Neural progenitor cell (in vitro differentiated cells): ENCODE data around the gene KIAA0232. TPM values are rescaled to one million over a fixed set of nuclear protein-coding genes. Genes with fewer than 3 reads are reported as not detected.
A peak's percentile ranks its signal among the peaks of the same experiment; 100 is the strongest.

Experiments used
- DNase-seq: peaks from one replicate; pipeline ENCODE4 v3.0.0-alpha.2; 2016; ENCODE audit warnings: low spot score
- H2AFZ ChIP-seq: fragments of 200-600 bp; sonication (generic); replicated peaks from 2 replicates; pipeline ENCODE4 v1.6.1; 2016; ENCODE audit warnings: antibody characterized with exemption
- H3F3A ChIP-seq: fragments of 200-600 bp; sonication (generic); 2 replicates; pipeline ENCODE4 v1.6.1; 2016; ENCODE audit warnings: antibody characterized with exemption, low read depth
- H3K27ac ChIP-seq: fragments of 200-600 bp; sonication (generic); 2 replicates; pipeline ENCODE4 v1.5.1; 2016; ENCODE audit warnings: mild to moderate bottlenecking
- H3K27me3 ChIP-seq: fragments of 200-600 bp; sonication (generic); 2 replicates; pipeline ENCODE4 v1.6.1; 2016; ENCODE audit warnings: mild to moderate bottlenecking, moderate library complexity
- H3K36me3 ChIP-seq: fragments of 200-600 bp; sonication (generic); 2 replicates; pipeline ENCODE4 v1.5.1; 2016
- H3K4me1 ChIP-seq: fragments of 200-600 bp; sonication (generic); 2 replicates; pipeline ENCODE4 v1.6.1; 2016; ENCODE audit warnings: mixed run types
- H3K4me2 ChIP-seq: fragments of 200-600 bp; sonication (generic); 2 replicates; pipeline ENCODE4 v1.6.1; 2016
- H3K4me3 ChIP-seq: fragments of 200-600 bp; sonication (generic); 2 replicates; pipeline ENCODE4 v1.5.1; 2016
- H3K79me2 ChIP-seq: fragments of 200-600 bp; sonication (generic); 2 replicates; pipeline ENCODE4 v1.6.1; 2016; ENCODE audit warnings: low read depth
- H3K9ac ChIP-seq: fragments of 200-600 bp; sonication (generic); 2 replicates; pipeline ENCODE4 v1.6.1; 2016
- H3K9me3 ChIP-seq: fragments of 200-600 bp; sonication (generic); 2 replicates; pipeline ENCODE4 v1.5.1; 2016; ENCODE audit warnings: low read depth
- H4K20me1 ChIP-seq: fragments of 200-600 bp; sonication (generic); 2 replicates; pipeline ENCODE4 v1.6.1; 2016; ENCODE audit warnings: low read depth
- H3K27ac Mint-ChIP-seq: 3 replicates; pipeline ENCODE4 v1.8.0; 2021; ENCODE audit warnings: mixed read lengths
- H3K27me3 Mint-ChIP-seq: 2 replicates; pipeline ENCODE4 v1.8.0; 2022; ENCODE audit warnings: low read depth, mild to moderate bottlenecking, inconsistent platforms, moderate library complexity, mixed read lengths; ENCODE audit not compliant: insufficient read depth
- H3K36me3 Mint-ChIP-seq: 3 replicates; pipeline ENCODE4 v1.8.0; 2021; ENCODE audit warnings: mixed read lengths
- H3K4me1 Mint-ChIP-seq: 3 replicates; pipeline ENCODE4 v1.8.0; 2021; ENCODE audit warnings: mixed read lengths
- H3K4me3 Mint-ChIP-seq: 3 replicates; pipeline ENCODE4 v1.8.0; 2021; ENCODE audit warnings: mild to moderate bottlenecking, moderate library complexity, mixed read lengths
- H3K9me3 Mint-ChIP-seq: 3 replicates; pipeline ENCODE4 v1.8.0; 2020; ENCODE audit warnings: mixed read lengths
- EZH2 ChIP-seq: fragments of 200-600 bp; sonication (generic); IDR thresholded peaks from 2 replicates; pipeline ENCODE4 v1.6.1; 2017; ENCODE audit warnings: antibody characterized with exemption, mild to moderate bottlenecking, moderate library complexity
- EZH2phosphoT487 ChIP-seq: fragments of 200-600 bp; sonication (generic); IDR thresholded peaks from 2 replicates; pipeline ENCODE4 v1.6.1; 2017; ENCODE audit warnings: antibody characterized with exemption
- total RNA-seq: library from RNA; depleted of rRNA; stranded (reverse); fragments of >200 nt; gene quantifications from 2 replicates; pipeline ENCODE4 v1.2.3, GENCODE V29; 2015; ENCODE audit warnings: low replicate concordance
- TF ChIP-seq, protein P1 (sequence below): fragments of 200-600 bp; sonication (generic); IDR thresholded peaks from 2 replicates; pipeline ENCODE4 v1.5.1; 2017; ENCODE audit warnings: antibody characterized with exemption, mild to moderate bottlenecking

KIAA0232 gene
- total RNA-seq, 1 donor from 2014 or later: 42.9 TPM

DNA sequence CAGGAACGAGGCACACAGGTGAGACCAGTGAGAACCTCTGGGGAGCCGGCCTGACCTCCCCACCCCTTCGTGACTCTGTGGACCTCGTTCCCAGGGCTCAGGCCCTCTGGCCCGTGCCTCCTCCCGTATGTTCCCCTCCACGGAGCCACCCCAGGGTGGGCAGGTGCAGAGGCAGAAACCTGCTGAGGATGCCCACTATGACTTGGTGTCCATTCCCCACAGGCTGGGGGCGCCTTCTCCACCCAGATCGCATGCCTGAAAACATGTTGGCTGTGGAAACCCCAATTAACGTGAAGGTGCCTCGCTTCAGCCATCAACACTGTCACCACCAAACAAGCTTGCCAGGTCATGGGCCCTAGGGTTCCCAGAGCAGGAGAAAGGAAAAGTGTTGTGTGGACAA lies 39.5 kb upstream of the KIAA0232 start:
- no peak overlapping the region for H3K27ac Mint-ChIP-seq
- H3K9me3 ChIP-seq: no peaks in the 10 kb centered on the region
- H3K9ac ChIP-seq: no peak overlapping the region
- no peaks in the 10 kb centered on the region for H3K79me2 ChIP-seq
- no peaks in the 10 kb centered on the region for H3K27me3 ChIP-seq
- DNase-seq: no peak
- no peak overlapping the region for H3K27ac ChIP-seq
- H4K20me1 ChIP-seq: no peaks in the 10 kb centered on the region
- H3K4me1 Mint-ChIP-seq: peaks cover 5% of the 10 kb centered on the region
- peaks cover 11% of the 10 kb centered on the region for H3K9me3 Mint-ChIP-seq
- H3K4me3 ChIP-seq: no peak overlapping the region
- H3K36me3 ChIP-seq: no peaks in the 10 kb centered on the region
- H3K4me3 Mint-ChIP-seq: no peak overlapping the region
- no peaks in the 10 kb centered on the region for H3F3A ChIP-seq
- no peak for TF ChIP-seq EZH2
- no peak for TF ChIP-seq EZH2phosphoT487
- TF ChIP-seq, protein P1, sequence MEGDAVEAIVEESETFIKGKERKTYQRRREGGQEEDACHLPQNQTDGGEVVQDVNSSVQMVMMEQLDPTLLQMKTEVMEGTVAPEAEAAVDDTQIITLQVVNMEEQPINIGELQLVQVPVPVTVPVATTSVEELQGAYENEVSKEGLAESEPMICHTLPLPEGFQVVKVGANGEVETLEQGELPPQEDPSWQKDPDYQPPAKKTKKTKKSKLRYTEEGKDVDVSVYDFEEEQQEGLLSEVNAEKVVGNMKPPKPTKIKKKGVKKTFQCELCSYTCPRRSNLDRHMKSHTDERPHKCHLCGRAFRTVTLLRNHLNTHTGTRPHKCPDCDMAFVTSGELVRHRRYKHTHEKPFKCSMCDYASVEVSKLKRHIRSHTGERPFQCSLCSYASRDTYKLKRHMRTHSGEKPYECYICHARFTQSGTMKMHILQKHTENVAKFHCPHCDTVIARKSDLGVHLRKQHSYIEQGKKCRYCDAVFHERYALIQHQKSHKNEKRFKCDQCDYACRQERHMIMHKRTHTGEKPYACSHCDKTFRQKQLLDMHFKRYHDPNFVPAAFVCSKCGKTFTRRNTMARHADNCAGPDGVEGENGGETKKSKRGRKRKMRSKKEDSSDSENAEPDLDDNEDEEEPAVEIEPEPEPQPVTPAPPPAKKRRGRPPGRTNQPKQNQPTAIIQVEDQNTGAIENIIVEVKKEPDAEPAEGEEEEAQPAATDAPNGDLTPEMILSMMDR: no peak
- no peaks in the 10 kb centered on the region for H3K36me3 Mint-ChIP-seq
- no peaks in the 10 kb centered on the region for H3K4me1 ChIP-seq
- H3K4me2 ChIP-seq: no peak overlapping the region
- H3K27me3 Mint-ChIP-seq: peaks cover 6% of the 10 kb centered on the region
- H2AFZ ChIP-seq: no peak overlapping the region

- H3K4me3 ChIP-seq: no peak overlapping the region
- H3K27ac Mint-ChIP-seq: peak overlapping the region; percentile 69
- H3K4me2 ChIP-seq: no peak overlapping the region
- DNase-seq: no peak
- H3K36me3 Mint-ChIP-seq: no peaks in the 10 kb centered on the region
- H2AFZ ChIP-seq: no peak overlapping the region
- no peak overlapping the region for H3K4me3 Mint-ChIP-seq
- H3K27me3 Mint-ChIP-seq: peaks cover 12% of the 10 kb centered on the region
- H3K9me3 ChIP-seq: no peaks in the 10 kb centered on the region
- no peaks in the 10 kb centered on the region for H3K79me2 ChIP-seq
- no peak overlapping the region for H3K9ac ChIP-seq
- no peaks in the 10 kb centered on the region for H3K4me1 ChIP-seq
- H3K9me3 Mint-ChIP-seq: peaks cover 4% of the 10 kb centered on the region
- no peaks in the 10 kb centered on the region for H3K27me3 ChIP-seq
- TF ChIP-seq EZH2: no peak
- TF ChIP-seq, protein P1: no peak
- H3K4me1 Mint-ChIP-seq: peaks cover 13% of the 10 kb centered on the region
- no peak overlapping the region for H3K27ac ChIP-seq
- no peaks in the 10 kb centered on the region for H3K36me3 ChIP-seq
- no peaks in the 10 kb centered on the region for H4K20me1 ChIP-seq
- H3F3A ChIP-seq: no peaks in the 10 kb centered on the region
Measured at GRCh38 chr4:6746721-6747293, 35.7 kb upstream of the KIAA0232 start.

DNA sequence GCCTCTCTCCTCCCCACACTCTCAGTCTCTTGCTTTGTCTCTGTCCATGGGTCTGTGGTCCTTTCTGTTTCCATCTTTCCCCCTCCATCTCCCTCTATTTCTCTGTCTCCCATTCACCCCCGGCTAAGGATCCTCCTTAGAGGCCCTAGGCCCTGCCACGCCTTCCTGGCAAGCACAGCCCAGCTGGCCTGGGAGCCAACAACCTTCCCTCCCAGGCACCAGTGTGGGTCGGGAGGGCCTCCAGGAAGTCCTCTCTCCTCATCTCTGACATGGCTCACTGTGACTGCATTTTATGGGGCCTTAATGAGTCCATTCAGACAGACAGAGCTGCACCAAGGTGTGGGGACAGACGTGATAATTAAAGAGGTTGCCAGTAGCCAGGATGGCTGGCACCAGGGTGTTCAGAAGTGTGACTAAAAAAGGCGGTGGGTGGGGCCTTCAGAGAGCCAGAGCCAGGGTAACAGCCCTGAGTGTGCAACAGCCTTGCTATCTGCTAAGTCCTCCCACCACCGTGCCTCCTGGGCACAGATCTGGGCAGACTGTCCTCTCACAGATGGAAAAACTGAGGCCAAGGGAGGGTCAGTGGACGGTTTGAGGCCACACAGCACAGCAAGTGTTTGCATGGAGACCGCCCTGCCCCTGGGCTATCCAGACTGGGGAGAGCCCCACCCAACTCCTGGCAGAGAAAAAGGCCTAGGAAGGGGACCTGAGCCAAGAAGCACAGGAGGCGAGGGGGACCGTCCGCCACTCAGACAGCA lies 35.1 kb upstream of the KIAA0232 start:
- H3K4me3 Mint-ChIP-seq: no peak overlapping the region
- H3K9me3 Mint-ChIP-seq: peaks cover 4% of the 10 kb centered on the region
- peaks cover 14% of the 10 kb centered on the region for H3K27me3 Mint-ChIP-seq
- H3K79me2 ChIP-seq: no peaks in the 10 kb centered on the region
- no peak overlapping the region for H3K9ac ChIP-seq
- no peaks in the 10 kb centered on the region for H3K27me3 ChIP-seq
- H3K4me2 ChIP-seq: no peak overlapping the region
- H3K4me1 Mint-ChIP-seq: peaks cover 16% of the 10 kb centered on the region
- no peaks in the 10 kb centered on the region for H3K9me3 ChIP-seq
- H3K4me1 ChIP-seq: peaks cover under 1% of the 10 kb centered on the region
- H3K27ac Mint-ChIP-seq: no peak overlapping the region
- DNase-seq: no peak
- H3K27ac ChIP-seq: no peak overlapping the region
- H3K36me3 ChIP-seq: no peaks in the 10 kb centered on the region
- no peak overlapping the region for H2AFZ ChIP-seq
- H3K4me3 ChIP-seq: no peak overlapping the region
- TF ChIP-seq EZH2 (no peak), EZH2phosphoT487 (no peak)
- TF ChIP-seq, protein P1: no peak
- H4K20me1 ChIP-seq: no peaks in the 10 kb centered on the region
- no peaks in the 10 kb centered on the region for H3F3A ChIP-seq
- no peaks in the 10 kb centered on the region for H3K36me3 Mint-ChIP-seq
